Left lung (tissue), 10 donors: Measurements from ENCODE around the gene MMP20. TPM values are rescaled to one million over a fixed set of nuclear protein-coding genes. Genes with fewer than 3 reads are reported as not detected.

Experiments
- ATAC-seq: fragments of 200-7000 bp; cut with Tn5 transposase; one replicate; pipeline ENCODE4 v1.9.1; 2020; ENCODE audit warnings: moderate library complexity
- DNase-seq, 4 donors: peaks; one replicate each; pipeline ENCODE4 v3.0.0-alpha.2; 2013 to 2020
- H3K27ac ChIP-seq, 2 donors: fragments of 200-600 bp; sonication (generic) in 1 of 2; one replicate each; pipeline versions ENCODE4 v1.5.0 to v1.8.0; 2020 to 2021
- H3K27me3 ChIP-seq, 2 donors: fragments of 200-600 bp; sonication (generic) in 1 of 2; one replicate each; pipeline versions ENCODE4 v1.5.0 to v1.8.0; 2020 to 2021
- H3K36me3 ChIP-seq, 2 donors: fragments of 200-600 bp; sonication (generic) in 1 of 2; one replicate each; pipeline versions ENCODE4 v1.5.0 to v1.8.0; 2020 to 2021
- H3K4me1 ChIP-seq, 2 donors: fragments of 200-600 bp; one replicate each; pipeline ENCODE4 v1.8.0; 2021
- H3K4me3 ChIP-seq, 2 donors: fragments of 200-600 bp; sonication (generic) in 1 of 2; one replicate each; pipeline versions ENCODE4 v1.5.0 to v1.8.0; 2020 to 2021; ENCODE audit warnings: mild to moderate bottlenecking in 1 of 2
- H3K9me3 ChIP-seq, 2 donors: fragments of 200-600 bp; sonication (generic) in 1 of 2; one replicate each; pipeline versions ENCODE4 v1.5.0 to v1.8.0; 2020 to 2021
- intact Hi-C, 2 donors: fragments of 100-400 bp; cut with DNase I; formaldehyde crosslinking; loops; one replicate each; pipeline versions ENCODE4 v1.11.2 to v1.14.2; 2022
- polyA plus RNA-seq, 6 donors: library from polyadenylated mRNA; unstranded; fragments of 120-200 nt; gene quantifications; one replicate each; pipeline ENCODE4 v1.2.1, GENCODE V29; 2013; ENCODE audit not compliant: insufficient read length in 6 of 6
- total RNA-seq, 2 donors: library from RNA; stranded (reverse); fragmentation: NEBNext Ultra II Directional; extraction: Animal tissue kit (Norgen Biotek cat#: 25700); gene quantifications; one replicate each; pipeline ENCODE4 v1.2.1, GENCODE V29; 2021
- TF ChIP-seq, protein P1 (sequence below), 2 donors: fragments of 200-600 bp; sonication (generic) in 1 of 2; IDR thresholded peaks; one replicate each; pipeline versions ENCODE4 v1.5.0 to v1.8.0; 2021; ENCODE audit warnings: antibody characterized with exemption in 2 of 2
- donor health status: DM: no; HTN: yes; CAD: no.
- donor health status: DM: no; HTN: no; CAD: no.

Gene MMP20
- total and polyA plus RNA-seq, 8 donors: not detected

GRCh38 chr11:102613450-102613849 lies 11.7 kb downstream of the MMP20 start:
- no peaks in the 10 kb centered on the region for H3K9me3 ChIP-seq
- DNase-seq (no peak), ATAC-seq (no peak)
- no peak overlapping the region for H3K4me3 ChIP-seq
- TF ChIP-seq, protein P1, sequence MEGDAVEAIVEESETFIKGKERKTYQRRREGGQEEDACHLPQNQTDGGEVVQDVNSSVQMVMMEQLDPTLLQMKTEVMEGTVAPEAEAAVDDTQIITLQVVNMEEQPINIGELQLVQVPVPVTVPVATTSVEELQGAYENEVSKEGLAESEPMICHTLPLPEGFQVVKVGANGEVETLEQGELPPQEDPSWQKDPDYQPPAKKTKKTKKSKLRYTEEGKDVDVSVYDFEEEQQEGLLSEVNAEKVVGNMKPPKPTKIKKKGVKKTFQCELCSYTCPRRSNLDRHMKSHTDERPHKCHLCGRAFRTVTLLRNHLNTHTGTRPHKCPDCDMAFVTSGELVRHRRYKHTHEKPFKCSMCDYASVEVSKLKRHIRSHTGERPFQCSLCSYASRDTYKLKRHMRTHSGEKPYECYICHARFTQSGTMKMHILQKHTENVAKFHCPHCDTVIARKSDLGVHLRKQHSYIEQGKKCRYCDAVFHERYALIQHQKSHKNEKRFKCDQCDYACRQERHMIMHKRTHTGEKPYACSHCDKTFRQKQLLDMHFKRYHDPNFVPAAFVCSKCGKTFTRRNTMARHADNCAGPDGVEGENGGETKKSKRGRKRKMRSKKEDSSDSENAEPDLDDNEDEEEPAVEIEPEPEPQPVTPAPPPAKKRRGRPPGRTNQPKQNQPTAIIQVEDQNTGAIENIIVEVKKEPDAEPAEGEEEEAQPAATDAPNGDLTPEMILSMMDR (IDR thresholded peaks at IDR 0.05): no peak
- H3K27me3 ChIP-seq: no peaks in the 10 kb centered on the region
- no peak overlapping the region for H3K27ac ChIP-seq
- no peaks in the 10 kb centered on the region for H3K36me3 ChIP-seq
- H3K4me1 ChIP-seq: no peaks in the 10 kb centered on the region
- intact Hi-C loops: no loop called here

GRCh38 chr11:102611291-102611690 lies 13.8 kb downstream of the MMP20 start:
- no peaks in the 10 kb centered on the region for H3K4me1 ChIP-seq
- no peak overlapping the region for H3K27ac ChIP-seq
- intact Hi-C loops: no loop called here
- H3K36me3 ChIP-seq: no peaks in the 10 kb centered on the region
- TF ChIP-seq, protein P1 (IDR thresholded peaks at IDR 0.05): no peak
- H3K9me3 ChIP-seq: no peaks in the 10 kb centered on the region
- DNase-seq (no peak), ATAC-seq (no peak)
- H3K4me3 ChIP-seq: no peak overlapping the region
- H3K27me3 ChIP-seq: no peaks in the 10 kb centered on the region

GRCh38 chr11:102610200-102610599 lies 14.9 kb downstream of the MMP20 start:
- TF ChIP-seq, protein P1 (IDR thresholded peaks at IDR 0.05): no peak
- no peaks in the 10 kb centered on the region for H3K36me3 ChIP-seq
- ATAC-seq (no peak), DNase-seq (no peak)
- intact Hi-C loops: no loop called here
- H3K27ac ChIP-seq: no peak overlapping the region
- H3K27me3 ChIP-seq: no peaks in the 10 kb centered on the region
- H3K9me3 ChIP-seq: no peaks in the 10 kb centered on the region
- H3K4me1 ChIP-seq: no peaks in the 10 kb centered on the region
- H3K4me3 ChIP-seq: no peak overlapping the region

- Histone ChIP-seq H3K27me3 (no peaks in the 10 kb centered on the region), H3K36me3 (no peaks in the 10 kb centered on the region), H3K4me3 (no peak overlapping the region), H3K4me1 (no peaks in the 10 kb centered on the region), H3K9me3 (no peaks in the 10 kb centered on the region), H3K27ac (no peak overlapping the region)
- intact Hi-C loops: no loop called here
- no peak for ATAC-seq
- no peak for DNase-seq
- TF ChIP-seq, protein P1 (IDR thresholded peaks at IDR 0.05): no peak
Observed at GRCh38 chr11:102608699-102609098, 16.4 kb downstream of the MMP20 start.

DNA sequence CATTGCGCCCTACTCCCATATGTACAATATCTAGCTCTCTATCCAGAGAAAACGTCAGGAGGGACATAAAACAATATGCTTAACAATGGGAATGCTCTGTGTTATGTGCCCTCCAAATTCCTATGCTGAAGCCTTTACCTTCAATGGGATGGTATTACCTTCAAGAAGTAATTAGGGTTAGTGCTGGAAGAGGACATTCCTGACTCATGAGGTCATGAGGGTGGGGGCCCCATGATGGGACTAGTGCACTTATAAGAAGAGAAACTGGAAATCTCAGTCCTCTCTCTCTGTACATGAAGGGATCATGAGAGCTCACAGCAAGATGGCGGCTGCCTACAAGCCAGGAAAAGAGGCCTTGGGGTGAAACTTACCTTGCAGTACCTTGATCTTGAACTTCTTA lies 20.3 kb downstream of the MMP20 start:
- no peak overlapping the region for H3K27ac ChIP-seq
- no peaks in the 10 kb centered on the region for H3K36me3 ChIP-seq
- no peaks in the 10 kb centered on the region for H3K27me3 ChIP-seq
- ATAC-seq (no peak), DNase-seq (no peak)
- TF ChIP-seq, protein P1 (IDR thresholded peaks at IDR 0.05): no peak
- H3K4me3 ChIP-seq: no peak overlapping the region
- no peaks in the 10 kb centered on the region for H3K9me3 ChIP-seq
- intact Hi-C loops: no loop called here
- H3K4me1 ChIP-seq: peaks cover 2% of the 10 kb centered on the region in 2 donors
